ENCODE results near the gene C14orf119. TPM values are rescaled to one million over a fixed set of nuclear protein-coding genes. Genes with fewer than 3 reads are reported as not detected.

The C14orf119 gene
- total RNA-seq, 6 experiments from 2014 or later, result 10.7 to 22.6 (median 14.1) TPM

DNA sequence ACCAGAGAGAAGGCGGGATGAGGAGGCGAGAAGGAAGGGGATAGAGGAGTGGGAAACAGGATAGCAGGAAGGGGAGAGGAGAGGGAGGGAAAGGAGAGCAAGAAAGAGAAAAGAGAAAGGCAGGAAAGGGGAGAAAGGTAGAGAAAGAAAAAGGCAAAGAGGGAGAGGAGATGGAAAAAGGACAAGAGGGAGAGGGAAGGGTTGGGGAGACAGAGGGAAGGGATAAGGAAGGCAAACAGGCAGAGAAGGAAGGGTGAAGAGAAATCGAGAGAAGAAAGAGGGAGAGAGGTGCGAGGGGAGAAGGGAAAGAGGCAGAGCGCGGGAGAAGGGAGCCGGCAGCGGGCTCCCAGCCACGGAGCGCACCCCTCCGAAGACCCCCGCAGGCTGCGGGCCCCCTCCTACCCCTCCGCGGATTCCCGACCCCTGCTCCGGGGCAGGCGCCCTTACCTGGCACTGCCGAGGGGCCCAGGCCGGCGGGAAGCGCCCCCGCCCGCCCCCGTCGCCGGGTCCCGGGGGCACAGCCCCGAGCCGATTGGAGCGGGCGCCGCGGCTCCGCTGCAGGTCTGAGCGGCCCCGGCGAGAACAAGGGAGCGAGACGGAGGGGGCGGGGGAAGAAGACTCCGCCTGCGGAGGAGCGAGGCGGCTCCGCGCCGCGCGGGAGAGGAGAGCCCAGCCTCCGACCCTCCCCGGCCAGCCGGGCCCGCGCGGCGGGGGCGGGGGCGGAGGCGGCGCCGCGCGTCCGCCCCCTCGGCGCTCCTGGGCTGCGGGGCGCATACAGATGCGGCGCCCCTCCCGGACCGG, 38.1 kb upstream of the C14orf119 start, which contains the start of gene CDH24:
Gene CDH24, minus strand, starts transcription at position 565 of the 801 bp plus-strand sequence. CDS start 1,787 bp downstream, outside the sequence.
- Histone ChIP-seq H3K27ac (peak within 1 kb of the TSS in 2 of 3 donors; percentile 41 to 43), H3K9me3 (no peaks in the 10 kb centered on the region), H3K36me3 (peaks cover 8 to 35% (median 17%) of the 10 kb centered on the region in 4 donors), H3K4me3 (peak within 1 kb of the TSS; percentile 61 to 65 (median 64)), H3K27me3 (no peaks in the 10 kb centered on the region), H3K4me1 (no peaks in the 10 kb centered on the region)
- DNase-seq (peak; percentile 70 to 77 (median 77)), ATAC-seq (peak; percentile 48 to 76 (median 68))
- 0% methylated on average over 3 of the region's 73 CpGs for WGBS (ENCODE audit: insufficient coverage, low coverage, low lambda C conversion rate, missing lambda C conversion rate)
- TF ChIP-seq, protein P1, sequence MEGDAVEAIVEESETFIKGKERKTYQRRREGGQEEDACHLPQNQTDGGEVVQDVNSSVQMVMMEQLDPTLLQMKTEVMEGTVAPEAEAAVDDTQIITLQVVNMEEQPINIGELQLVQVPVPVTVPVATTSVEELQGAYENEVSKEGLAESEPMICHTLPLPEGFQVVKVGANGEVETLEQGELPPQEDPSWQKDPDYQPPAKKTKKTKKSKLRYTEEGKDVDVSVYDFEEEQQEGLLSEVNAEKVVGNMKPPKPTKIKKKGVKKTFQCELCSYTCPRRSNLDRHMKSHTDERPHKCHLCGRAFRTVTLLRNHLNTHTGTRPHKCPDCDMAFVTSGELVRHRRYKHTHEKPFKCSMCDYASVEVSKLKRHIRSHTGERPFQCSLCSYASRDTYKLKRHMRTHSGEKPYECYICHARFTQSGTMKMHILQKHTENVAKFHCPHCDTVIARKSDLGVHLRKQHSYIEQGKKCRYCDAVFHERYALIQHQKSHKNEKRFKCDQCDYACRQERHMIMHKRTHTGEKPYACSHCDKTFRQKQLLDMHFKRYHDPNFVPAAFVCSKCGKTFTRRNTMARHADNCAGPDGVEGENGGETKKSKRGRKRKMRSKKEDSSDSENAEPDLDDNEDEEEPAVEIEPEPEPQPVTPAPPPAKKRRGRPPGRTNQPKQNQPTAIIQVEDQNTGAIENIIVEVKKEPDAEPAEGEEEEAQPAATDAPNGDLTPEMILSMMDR (IDR thresholded peaks at IDR 0.05), result no peak
- no peak for TF ChIP-seq POLR2A (IDR thresholded peaks at IDR 0.05)
- intact Hi-C loops (cut with DNase I), result loop anchor here (5.0 kb wide), 1 partner anchor 70 kb away; no protein-coding TSS in a partner anchor

DNA sequence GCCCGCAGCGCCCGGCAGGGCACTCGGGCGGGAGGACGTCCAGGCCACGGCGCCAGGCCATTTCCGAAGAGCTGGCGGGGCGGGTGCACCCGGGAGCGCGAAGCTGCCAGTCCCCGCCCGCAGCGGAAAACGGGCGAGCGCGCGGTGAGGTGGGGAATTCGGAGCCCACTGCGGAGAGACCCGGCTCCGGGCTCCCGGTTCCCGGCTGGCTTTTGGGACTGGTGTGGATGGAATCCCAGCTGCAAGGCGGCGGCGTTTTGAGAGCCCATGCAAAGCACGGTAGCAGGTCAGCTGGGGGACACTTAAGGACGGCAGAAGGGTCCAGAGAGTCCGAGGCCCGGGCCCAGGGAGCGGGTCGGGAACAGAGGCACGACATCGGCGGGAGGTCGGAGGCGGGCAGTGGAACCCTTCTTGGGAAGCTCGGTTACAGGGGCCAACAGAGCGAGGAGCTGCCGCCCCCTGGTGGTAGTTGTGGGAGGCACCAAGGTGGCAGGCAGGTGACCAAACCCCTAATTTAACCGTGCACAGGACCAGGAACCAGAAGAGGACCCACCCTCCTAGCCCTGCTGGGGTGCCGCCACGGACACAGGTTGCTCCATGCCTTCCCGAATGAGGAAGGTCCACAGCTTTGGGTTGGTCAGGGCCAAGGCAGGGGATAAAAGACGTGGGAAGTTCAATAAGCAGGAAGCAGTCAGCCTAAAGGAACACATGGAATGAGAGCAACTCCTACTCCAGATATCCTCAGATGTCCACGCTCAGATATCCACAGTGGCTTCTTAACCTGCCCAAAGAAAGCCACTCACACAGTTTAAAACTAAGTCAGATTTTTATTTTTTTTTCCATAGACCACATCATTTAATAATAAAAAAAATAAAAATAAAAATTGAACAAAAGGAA, 37.3 kb upstream of the C14orf119 start:
- Histone ChIP-seq H3K27ac (peak overlapping the region in 2 of 3 donors; percentile 41 to 43), H3K27me3 (no peaks in the 10 kb centered on the region), H3K4me3 (peak overlapping the region; percentile 61 to 65 (median 64)), H3K36me3 (peaks cover 10 to 44% (median 24%) of the 10 kb centered on the region in 4 donors), H3K9me3 (no peaks in the 10 kb centered on the region), H3K4me1 (peaks cover 0 to 6% (median 0%) of the 10 kb centered on the region in 4 donors)
- 3% methylated on average over 5 of the region's 51 CpGs for WGBS (ENCODE audit: insufficient coverage, low coverage, low lambda C conversion rate, missing lambda C conversion rate)
- intact Hi-C loops (cut with DNase I), result loop anchor here (5.0 kb wide), 1 partner anchor 71 kb away; no protein-coding TSS in a partner anchor
- ATAC-seq, result peak; percentile 82 to 90 (median 86)
- TF ChIP-seq POLR2A (IDR thresholded peaks at IDR 0.05), result no peak
- TF ChIP-seq, protein P1 (IDR thresholded peaks at IDR 0.05), result peak; percentile 90 to 96 (median 95)
- DNase-seq, result peak; percentile 86 to 90 (median 87)

DNA sequence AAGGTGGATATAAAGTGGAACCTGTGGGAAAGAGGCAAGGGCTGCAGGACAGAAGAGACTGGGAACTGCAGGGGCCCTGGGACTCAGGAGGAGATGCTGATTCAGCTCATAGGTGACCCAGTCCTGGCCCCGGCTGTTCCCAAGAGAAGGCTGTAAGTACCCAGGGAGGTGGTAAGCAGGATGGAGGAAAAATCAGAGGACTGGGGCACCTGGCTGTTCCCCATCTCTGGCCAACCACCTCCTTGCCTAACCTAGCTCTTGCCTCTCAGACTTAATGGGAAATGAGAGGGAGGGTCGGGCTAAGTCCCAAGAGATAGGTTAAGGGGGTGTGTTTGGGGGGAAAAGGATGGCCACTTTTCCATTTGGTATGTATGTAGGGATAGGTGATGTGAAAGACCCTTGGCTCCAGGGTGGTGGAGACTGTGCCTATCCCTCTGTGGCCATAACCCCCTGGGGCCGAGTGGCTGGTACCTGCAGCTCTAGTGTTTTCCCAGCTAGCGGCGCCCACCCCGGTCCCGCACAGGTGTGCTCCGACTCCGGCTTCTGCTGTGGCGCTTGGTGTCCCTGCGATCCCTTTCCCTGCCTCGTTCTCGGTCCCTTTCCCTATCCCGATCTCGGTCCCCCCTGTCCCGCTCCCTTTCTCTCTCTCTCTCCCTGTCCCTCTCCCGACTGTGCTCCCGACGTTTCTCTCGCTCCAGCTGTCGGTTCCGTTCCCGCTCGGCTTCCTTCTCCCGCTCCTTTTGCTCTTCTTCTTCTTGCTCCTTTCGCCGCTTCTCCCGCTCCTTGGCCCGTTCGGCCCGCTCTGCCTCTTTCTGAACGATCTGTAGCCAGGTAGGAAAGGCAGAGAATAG, 36.4 kb upstream of the C14orf119 start:
- intact Hi-C loops (cut with DNase I), result loop anchor here (5.0 kb wide), 1 partner anchor 72 kb away; no protein-coding TSS in a partner anchor
- TF ChIP-seq, protein P1 (IDR thresholded peaks at IDR 0.05), result no peak
- TF ChIP-seq POLR2A (IDR thresholded peaks at IDR 0.05), result no peak
- Histone ChIP-seq H3K4me3 (no peak overlapping the region), H3K36me3 (peaks cover 19 to 52% (median 32%) of the 10 kb centered on the region in 4 donors), H3K27ac (no peak overlapping the region), H3K9me3 (no peaks in the 10 kb centered on the region), H3K4me1 (peaks cover 0 to 6% (median 0%) of the 10 kb centered on the region in 4 donors), H3K27me3 (no peaks in the 10 kb centered on the region)
- WGBS (ENCODE audit: insufficient coverage, low coverage, low lambda C conversion rate, missing lambda C conversion rate), result 89% methylated on average over 16 of the region's 32 CpGs
- ATAC-seq, result no peak
- no peak for DNase-seq
